Uterus (tissue), 2 donors: ENCODE data around the gene GJA8.

ENCODE experiments used
- POLR2A ChIP-seq, 2 donors: fragments of 450-650 bp; IDR thresholded peaks; one replicate each; pipeline ENCODE4 v1.6.1; 2016; ENCODE audit warnings: antibody characterized with exemption in 2 of 2, mild to moderate bottlenecking in 1 of 2, moderate library complexity in 1 of 2
- TF ChIP-seq, protein P1 (sequence below), 4 experiments: fragments of 200-600 bp in 2 of 4; fragments of 450-650 bp in 2 of 4; sonication (generic) in 2 of 4; IDR thresholded peaks; one replicate each; pipeline ENCODE4 v1.5.1; 2016 to 2019; ENCODE audit warnings: antibody characterized with exemption in 4 of 4, mild to moderate bottlenecking in 2 of 4, moderate library complexity in 1 of 4

DNA sequence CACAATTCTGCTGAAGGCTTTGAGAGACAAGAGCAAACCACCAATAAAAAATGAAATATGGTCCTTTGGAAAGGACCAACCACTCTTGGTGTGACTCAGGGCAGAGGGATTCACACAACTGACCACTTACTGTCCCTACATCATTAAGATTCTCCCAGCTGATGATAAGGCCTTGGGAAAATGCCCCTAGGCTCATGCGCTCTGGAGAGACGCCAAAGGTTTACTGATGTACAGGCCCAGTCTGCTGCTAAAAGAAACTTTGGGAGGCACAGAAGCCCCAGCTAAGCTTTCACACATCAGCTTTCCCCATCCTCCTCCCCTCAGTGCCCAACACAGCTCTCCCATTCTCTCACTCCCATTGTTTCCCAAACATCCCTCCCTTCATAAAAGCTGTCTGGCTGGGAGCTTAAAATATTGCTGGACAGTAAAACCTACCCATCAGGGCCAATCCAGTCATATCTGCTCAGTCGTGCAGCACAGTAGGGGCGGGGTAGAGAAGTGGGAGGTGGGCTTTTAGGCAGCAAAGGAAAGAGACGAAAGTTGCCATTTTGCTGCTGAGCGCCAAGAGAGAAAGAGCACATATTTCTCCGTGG is at the start of gene GJA8:
- TF ChIP-seq, protein P1, sequence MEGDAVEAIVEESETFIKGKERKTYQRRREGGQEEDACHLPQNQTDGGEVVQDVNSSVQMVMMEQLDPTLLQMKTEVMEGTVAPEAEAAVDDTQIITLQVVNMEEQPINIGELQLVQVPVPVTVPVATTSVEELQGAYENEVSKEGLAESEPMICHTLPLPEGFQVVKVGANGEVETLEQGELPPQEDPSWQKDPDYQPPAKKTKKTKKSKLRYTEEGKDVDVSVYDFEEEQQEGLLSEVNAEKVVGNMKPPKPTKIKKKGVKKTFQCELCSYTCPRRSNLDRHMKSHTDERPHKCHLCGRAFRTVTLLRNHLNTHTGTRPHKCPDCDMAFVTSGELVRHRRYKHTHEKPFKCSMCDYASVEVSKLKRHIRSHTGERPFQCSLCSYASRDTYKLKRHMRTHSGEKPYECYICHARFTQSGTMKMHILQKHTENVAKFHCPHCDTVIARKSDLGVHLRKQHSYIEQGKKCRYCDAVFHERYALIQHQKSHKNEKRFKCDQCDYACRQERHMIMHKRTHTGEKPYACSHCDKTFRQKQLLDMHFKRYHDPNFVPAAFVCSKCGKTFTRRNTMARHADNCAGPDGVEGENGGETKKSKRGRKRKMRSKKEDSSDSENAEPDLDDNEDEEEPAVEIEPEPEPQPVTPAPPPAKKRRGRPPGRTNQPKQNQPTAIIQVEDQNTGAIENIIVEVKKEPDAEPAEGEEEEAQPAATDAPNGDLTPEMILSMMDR (IDR thresholded peaks at IDR 0.05) = no peak
- no peak for TF ChIP-seq POLR2A (IDR thresholded peaks at IDR 0.05)
